D341Med (cell line): ENCODE results near the gene MRPL34.
A peak's percentile ranks its signal among the peaks of the same experiment; 100 is the strongest.

Experiments
- DNase-seq: peaks from one replicate; pipeline ENCODE4 v3.0.0; 2012; ENCODE audit warnings: low spot score

The MRPL34 gene

GRCh38 chr19:17309965-17310461 is 4.3 kb downstream of the MRPL34 start:
- no peak for DNase-seq

DNA sequence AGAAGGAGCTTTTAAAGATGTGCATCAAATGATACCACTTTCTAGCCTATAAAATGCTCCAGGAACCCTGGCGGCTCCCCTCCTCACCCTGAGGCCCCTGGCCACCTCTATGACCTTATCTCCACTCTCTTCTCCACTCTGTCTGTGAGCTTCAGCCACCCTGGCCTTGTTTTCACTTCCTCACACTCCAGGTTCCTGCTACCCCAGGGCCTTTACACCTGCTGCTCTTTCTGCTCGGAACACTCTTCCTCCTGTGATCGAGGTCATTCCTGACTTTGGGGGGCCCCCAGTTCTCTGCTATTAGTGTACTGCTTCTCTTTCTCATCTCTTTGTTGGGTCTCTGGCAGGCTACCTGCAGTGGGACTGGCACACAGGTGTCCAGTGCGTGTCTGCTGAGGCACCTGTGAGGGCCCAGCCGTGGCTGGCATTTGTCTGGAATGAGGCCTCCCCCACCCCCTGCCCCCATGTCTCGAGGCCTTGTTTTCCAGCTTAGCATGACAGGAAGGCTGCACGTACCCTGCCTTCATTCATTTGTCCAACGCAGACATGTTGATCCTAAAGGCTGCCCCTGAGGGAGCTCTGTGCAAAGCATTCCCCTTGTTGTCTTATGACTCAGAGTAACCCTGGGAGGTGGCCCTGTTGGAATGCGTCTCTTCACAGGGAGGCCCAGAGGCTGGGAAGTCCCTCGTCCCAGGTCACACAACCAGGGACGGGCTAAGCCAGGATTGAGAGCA is 6.0 kb downstream of the MRPL34 start:
- no peak for DNase-seq

GRCh38 chr19:17312189-17313113 is 6.8 kb downstream of the MRPL34 start:
- no peak for DNase-seq

DNA sequence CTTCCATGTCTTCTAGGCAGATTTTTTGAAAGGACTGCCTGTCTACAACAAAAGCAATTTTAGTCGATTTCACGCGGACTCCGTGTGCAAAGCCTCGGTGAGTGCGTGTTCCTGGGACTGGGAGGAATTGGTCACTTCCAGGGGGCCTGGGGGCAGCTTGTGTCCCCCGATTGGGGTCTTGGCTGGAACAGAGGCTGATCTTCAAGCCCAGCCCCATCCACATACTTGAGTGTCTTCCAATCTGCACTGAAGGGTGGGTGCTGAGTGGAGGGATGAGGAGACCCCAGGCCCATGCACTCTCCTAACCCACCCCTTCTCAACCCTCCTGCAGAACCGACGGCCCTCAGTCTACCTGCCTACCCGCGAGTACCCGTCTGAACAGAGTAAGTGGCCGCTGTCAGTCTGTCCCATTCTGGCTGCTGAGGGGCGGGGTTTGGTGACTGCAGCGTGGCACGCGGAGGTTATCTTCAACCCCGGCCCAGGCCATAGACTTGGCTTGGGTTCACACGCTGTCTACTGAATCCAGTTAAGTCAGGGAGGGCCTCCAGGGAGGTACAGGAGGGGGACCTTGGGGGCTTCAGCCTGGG is 8.4 kb downstream of the MRPL34 start:
- no peak for DNase-seq

DNA sequence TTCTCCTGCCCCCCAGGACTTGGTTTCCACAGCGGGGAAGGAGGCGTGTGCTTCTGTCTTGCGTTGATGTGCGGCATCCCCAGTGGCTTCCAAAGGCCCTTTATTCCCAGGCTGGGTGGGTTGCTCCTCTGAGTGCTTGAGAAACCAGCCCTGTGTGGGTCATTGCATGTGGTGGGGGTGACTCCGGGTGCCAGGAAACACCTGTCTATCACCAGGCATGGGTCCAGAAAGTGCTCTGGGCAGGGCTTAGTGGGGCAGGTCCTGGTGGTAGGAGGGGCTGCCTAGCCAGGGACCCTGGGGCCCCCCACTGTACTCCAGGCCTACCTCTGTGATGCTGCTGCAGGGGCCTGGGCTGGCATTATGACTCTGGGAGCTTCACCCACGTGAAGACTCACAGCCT is 13.3 kb downstream of the MRPL34 start:
- peak; percentile 20 for DNase-seq

- peak; percentile 27 for DNase-seq
Observed at GRCh38 chr19:17319473-17320238, 14.0 kb downstream of the MRPL34 start.

DNA sequence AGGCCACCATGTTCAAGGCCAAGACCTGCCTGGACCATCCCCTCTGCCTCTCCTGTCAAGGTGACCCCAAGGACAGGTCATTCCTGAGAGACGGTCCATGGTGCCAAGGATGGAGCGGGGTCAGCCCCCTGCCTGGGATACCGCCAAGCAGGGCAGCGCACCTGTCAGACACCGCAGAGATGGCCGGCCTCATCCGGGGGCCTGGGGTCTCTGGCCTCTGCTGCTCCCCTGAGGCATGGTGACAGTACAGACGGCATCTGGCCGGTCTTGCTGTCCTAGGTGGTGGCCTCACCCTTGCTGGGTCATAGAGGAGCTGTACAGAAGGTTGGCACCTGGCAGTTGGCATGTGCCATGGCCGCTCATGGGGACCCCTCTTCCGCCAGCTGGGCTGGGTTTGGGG is 14.8 kb downstream of the MRPL34 start:
- DNase-seq = no peak

DNA sequence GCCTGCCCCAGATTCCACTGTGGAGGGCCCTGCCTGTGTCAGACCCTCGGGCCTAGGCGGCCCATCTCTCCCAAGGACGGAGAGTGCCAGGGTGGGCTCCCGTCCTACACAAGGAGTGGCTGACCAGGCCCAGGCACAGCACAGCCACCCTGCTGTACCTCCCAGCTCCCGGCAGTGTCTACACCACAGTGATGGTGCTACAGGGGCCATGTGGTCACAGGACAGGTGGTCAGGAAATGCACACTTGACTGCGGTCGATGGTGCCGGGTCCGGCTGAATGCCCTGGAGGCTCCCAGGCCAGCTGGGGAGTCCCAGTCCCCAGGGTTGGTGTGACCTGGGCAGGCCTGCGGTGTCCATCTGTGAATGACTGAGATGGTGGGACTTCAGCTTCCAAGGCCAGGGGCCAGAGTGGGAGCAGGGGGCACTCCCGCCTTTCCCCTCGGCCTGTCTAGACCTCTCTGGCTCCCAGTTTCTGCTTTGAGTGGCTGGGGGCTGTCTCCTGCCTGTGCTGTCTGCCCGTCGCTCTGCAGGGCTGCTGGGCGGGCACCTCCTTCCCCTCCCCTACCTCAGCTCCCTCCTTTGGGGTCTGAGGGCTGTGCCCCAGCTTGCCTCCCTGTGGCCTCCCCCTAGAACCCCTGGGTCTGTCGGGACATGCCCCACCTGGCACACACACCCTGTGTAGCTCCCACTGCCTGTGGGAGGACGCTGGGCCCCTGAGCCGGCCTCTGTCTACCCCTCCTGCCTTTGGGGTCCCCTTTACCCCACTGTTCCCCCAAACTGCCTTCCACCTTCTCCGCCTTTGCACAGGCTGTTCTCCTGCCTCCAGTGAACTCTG is 16.2 kb downstream of the MRPL34 start:
- peak; percentile 22 for DNase-seq

DNA sequence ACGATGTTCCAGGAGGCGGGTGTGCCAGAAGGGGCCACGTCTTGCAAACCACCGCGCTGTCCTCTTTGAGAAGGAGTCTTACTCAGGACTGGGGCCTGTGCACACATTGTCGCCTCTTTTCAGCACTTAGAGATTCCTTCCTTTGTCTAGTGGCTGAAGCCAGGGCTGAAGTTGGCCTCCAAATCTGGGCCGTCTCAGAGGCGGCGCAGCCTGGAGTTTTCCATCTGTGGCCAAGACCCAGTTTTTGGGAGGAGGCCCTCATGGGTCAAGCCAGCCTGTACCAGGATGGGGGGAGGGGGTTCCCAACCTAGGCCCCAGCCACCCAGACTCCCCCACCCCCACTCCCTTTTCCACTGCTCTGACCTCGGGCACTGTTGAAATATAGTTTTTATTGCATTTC is 17.2 kb downstream of the MRPL34 start:
- DNase-seq = no peak

DNA sequence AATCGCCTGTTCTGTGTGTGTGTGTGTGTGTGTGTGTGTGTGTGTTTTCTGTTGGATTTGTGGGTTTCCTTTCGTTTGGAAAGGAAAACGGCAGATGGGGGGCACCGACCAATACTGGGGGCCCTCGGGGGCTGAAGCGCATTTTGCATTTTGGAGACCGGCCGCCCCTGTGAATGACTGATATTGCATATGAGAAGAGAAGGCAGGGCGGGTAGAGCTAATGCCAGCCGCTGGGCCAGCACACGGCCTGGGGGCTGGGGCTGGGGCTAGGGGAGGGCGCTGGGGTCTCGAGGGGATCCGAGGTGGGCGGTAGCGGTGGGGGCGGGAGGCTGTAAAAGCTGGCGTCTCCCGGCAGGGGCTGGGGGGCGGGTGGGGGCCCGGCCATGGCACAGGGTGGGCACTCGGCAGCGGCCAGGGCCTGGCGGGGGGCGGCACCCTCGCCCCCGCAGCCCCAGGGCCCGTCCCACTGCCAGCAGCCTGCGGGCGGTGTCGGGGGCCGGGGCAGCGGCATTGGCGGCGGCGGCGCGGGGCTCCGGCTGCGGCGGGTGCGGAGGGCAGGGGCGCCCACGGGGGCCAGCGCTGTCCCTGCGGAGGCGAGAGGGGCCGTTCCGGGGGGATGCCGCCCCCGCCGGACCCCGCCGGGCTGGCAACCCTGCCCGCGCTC is 17.8 kb downstream of the MRPL34 start:
- no peak for DNase-seq

DNA sequence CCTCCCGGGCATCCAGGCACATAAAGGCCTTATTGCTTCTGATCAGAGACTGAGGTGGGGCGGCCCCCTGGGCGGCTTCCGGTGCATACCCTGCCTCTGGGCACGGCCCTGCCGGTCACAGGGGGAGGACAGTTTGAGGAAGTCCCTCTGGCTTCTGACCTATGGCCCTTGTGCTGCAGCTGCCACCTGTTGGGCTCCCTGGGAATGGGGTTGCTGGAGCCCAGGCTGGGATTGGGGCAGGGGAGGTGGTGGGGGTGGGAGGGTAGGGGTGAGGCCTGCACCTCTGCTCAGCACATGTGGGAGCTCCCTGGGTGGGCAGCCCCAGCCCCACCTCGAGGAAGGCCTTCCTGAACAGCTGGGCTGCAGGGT is 18.3 kb downstream of the MRPL34 start:
- DNase-seq = no peak

DNA sequence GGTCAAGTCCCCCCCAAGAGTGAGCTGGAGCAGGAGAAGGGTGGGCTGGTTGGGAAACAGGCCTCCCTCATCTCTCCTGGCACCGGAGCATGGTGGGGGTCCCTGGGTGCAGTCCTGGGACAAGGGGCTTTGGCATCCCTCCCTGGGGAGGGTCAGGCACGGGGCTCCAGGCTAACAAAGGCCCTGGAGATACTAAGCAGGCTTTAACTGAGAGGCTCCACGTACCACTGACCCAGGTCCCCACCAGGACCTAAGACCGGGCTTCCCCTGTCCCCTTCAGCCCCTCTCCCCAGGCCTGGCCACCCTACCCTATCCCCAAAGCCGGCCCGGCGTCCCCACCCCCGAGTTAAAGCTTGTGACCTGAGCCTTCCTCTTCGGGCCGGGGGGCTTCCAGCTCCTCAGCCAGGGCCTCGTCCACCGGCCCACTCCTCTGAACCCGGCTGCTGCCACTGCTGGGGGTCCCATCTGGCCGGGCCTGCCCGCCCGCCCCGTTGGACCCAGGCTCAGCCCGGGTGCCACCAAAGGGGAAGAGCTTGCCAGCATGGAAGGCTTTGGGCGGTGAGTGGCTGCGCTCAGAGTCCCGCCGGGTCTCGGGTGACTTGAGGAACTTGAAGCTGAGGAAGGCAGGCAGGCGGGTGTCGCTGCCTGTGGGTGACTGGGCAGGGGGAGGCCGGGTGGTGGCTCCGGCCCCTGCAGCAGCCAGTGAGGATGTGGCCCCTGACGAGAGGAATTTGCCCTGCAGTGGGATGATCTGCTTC is 18.9 kb downstream of the MRPL34 start:
- DNase-seq = no peak

- no peak for DNase-seq
Observed at GRCh38 chr19:17325133-17325532, 19.5 kb downstream of the MRPL34 start.

DNA sequence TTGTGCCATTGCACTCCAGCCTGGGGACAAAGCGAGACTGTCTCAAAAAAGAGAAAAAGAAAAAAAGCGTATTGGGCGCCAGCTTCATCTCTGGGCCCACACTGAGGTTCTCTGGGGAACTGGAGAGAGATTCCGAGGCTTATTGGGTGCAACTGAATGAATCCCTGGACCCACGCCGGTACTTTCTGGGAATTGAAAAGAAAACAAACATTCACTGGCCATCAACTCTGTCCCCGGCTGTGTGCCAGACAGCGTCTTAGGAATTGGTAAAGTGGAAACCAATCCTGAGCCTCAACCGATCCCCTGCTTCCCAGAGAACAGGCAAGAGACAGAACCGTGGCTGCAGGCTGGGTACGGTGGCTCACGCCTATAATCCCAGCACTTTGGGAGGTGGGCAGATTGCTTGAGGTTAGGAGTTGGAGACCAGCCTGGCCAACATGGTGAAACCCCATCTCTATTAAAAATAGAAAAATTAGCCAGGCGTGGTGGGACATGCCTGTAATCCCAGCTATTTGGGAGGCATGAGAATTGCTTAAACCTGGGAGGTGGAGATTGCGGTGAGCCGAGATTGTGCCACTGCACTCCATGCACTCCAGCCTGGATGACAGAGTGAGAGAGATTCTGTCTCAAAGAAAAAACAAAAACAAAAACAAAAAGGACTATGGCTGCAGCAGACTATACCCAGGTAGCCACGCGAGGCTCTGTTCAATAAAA is 20.4 kb downstream of the MRPL34 start:
- no peak for DNase-seq

DNA sequence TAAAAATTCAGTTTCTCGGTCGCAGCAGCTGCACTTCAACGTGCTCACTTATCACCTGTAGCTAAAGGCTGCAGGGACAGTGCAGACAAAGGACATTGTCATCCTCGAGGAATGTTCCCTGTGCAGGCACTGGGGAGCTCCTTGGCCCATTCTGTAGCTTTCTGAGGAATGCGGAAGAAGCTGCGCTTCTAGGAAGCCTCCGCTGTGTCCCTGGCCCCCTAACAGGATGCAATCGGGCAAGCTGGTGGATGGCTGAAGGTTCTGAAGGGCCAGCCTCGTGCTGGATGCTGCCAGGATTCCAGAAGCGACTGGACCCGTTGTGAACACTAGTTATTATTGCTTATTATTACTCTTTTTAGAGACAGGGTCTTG is 20.9 kb downstream of the MRPL34 start:
- peak; percentile 8 for DNase-seq

DNA sequence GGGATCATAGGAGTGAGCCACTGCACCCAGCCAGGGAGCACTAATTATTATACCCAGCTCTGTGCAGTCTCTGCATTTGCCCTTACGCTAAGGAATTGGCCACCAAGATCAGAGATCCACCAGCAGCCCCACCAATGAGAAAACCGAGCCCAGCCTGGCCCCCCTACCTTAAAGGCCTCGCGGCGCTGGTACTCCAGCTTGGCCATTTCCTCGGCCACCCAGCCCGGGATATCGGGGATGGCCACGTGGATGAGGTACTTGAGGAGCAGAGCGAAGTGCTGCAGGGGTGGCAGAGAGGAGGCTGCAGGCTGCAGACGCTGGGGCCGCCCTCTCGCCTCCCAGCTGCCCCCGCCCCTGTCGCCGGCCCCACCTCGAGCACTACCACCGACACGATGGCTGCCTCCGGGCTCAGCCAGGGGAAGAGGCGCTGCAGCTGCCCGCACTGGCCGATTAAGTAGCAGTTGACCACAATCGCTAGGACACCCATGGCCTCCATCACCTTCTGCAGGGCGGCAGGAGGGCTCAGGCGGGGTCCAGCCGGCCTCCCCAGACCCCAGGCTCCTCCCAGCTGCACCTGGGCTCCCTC is 21.5 kb downstream of the MRPL34 start:
- DNase-seq = peak; percentile 17

DNA sequence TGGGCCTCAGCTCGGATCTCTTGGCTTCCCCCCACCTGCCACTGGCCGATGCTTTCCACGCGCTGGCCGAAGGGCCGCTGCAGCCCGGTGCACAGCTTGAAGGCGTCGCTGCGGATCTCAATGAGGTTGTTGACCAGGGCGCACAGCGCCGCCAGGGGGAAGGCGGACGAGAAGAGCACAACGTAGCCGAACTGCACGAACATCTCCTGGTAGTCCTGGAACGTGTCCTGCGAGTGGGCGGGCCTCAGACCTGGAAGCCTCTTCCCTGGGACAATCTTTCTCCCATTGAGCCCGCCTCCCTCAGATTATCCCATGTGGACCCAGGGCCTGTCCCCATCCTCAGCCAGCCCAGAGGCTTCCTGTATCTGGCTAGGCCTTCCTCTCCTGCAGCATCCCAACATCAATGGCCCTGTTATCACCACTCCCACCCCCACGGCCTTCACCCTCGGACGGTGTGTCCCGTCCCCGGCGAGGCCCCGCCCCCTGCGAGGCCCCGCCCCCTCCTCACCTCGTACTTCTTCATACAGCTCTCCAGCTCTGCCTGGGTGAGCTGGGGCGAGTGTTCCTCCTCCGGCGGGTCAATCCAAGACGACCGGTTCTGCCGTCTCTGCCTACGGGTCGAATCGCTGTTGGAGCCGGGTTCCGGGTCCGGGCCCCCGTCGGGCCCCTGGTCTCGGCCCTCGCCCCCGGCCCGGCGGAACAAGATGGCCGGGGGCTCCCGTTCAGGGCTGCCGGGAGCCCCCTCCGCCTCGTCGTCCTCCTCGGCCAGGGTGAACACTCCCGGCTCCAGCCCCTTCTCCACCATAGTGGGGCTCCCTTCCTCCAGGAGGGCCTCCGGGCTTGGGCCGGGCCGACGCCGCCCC is 22.2 kb downstream of the MRPL34 start:
- DNase-seq = no peak
